Measurements from ENCODE around the gene ZFP90. TPM values are rescaled to one million over a fixed set of nuclear protein-coding genes. Genes with fewer than 3 reads are reported as not detected.

Gene ZFP90
- total RNA-seq, 1 experiment from 2014 or later: 12.8 TPM

DNA sequence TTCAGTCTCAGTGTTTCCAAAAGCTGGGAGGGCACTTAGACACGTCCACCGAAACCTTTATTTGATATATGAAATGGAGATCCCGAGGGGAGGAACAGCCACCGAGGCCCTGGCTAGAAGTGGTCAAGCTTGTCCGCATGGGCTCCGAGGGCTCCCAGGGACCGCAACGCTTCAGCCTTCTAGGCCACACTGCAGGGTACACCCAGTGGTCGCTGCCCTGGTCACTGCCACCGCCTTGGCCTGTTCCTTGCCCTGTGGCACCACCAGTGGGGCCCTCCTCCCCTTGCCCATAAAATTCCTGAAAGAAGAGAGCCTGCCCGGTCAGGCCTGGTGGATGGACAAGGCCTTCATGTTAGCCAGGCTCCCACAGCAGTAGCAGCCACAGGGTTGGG is 46.9 kb upstream of the ZFP90 start:
- no CpG with 5 or more reads among the region's 11 CpGs for WGBS (ENCODE audit: extremely low coverage, insufficient read length, low lambda C conversion rate)
- H3K36me3 Mint-ChIP-seq (ENCODE audit: insufficient read depth in 1 of 3, low read depth in 3 of 3): peaks cover 0 to 8% (median 3%) of the 10 kb centered on the region in 3 experiments; a peak in 5 of 7 replicates
- H4K5ac ChIP-seq (ENCODE audit: insufficient read length, low read depth, low read length): no peak overlapping the region
- H2BK120ac ChIP-seq (ENCODE audit: low read depth, low read length, poor library complexity, severe bottlenecking): no peak overlapping the region
- H3K4me3 Mint-ChIP-seq: no peak overlapping the region
- H3K27ac ChIP-seq (ENCODE audit: insufficient read length, low read depth, low read length): no peak overlapping the region
- no peak overlapping the region for H2BK12ac ChIP-seq (ENCODE audit: insufficient read length, low read depth, low read length)
- H3K9me3 ChIP-seq (ENCODE audit: control insufficient read depth, low read depth, low read length): no peaks in the 10 kb centered on the region
- H3K14ac ChIP-seq (ENCODE audit: insufficient read depth, low read length): no peak overlapping the region
- peaks cover 7 to 11% of the 10 kb centered on the region in 2 experiments; a peak in 4 of 5 replicates for H3K9me3 Mint-ChIP-seq
- no peak overlapping the region for H2BK15ac ChIP-seq (ENCODE audit: low read depth, low read length)
- DNase-seq: no peak
- no peaks in the 10 kb centered on the region; the same call in 1 of the 2 replicates for H3K27me3 Mint-ChIP-seq (ENCODE audit: low read depth)
- TF ChIP-seq, protein P1, sequence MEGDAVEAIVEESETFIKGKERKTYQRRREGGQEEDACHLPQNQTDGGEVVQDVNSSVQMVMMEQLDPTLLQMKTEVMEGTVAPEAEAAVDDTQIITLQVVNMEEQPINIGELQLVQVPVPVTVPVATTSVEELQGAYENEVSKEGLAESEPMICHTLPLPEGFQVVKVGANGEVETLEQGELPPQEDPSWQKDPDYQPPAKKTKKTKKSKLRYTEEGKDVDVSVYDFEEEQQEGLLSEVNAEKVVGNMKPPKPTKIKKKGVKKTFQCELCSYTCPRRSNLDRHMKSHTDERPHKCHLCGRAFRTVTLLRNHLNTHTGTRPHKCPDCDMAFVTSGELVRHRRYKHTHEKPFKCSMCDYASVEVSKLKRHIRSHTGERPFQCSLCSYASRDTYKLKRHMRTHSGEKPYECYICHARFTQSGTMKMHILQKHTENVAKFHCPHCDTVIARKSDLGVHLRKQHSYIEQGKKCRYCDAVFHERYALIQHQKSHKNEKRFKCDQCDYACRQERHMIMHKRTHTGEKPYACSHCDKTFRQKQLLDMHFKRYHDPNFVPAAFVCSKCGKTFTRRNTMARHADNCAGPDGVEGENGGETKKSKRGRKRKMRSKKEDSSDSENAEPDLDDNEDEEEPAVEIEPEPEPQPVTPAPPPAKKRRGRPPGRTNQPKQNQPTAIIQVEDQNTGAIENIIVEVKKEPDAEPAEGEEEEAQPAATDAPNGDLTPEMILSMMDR (conservative IDR thresholded peaks at IDR 0.05): no peak
- H3T11ph ChIP-seq (ENCODE audit: low read length): no peak overlapping the region
- H3K18ac ChIP-seq (ENCODE audit: insufficient read length, low read depth, low read length): no peak overlapping the region
- H4K8ac ChIP-seq (replicated peaks; ENCODE audit: insufficient read length, low read depth, low read length): no peak overlapping the region
- no peak overlapping the region for H3K4ac ChIP-seq (ENCODE audit: low read depth, low read length)
- H2BK20ac ChIP-seq (ENCODE audit: low read depth, low read length, poor library complexity, severe bottlenecking): no peak overlapping the region
- H3K79me2 ChIP-seq (ENCODE audit: insufficient read depth, low read length): no peaks in the 10 kb centered on the region
- no peak overlapping the region for H3K56ac ChIP-seq (ENCODE audit: insufficient read length, low read depth, low read length)
- H4K91ac ChIP-seq (ENCODE audit: insufficient read length, low read depth, low read length): no peak overlapping the region
- no peak overlapping the region; a peak in 1 of 7 replicates for H3K27ac Mint-ChIP-seq
- no peak overlapping the region for H3K9ac ChIP-seq (ENCODE audit: extremely low read depth, insufficient read length, low read length)
- H3K23me2 ChIP-seq (ENCODE audit: insufficient read length, low read depth, low read length, poor library complexity, severe bottlenecking): no peaks in the 10 kb centered on the region
- no peak overlapping the region for H2BK5ac ChIP-seq (ENCODE audit: insufficient read length, low read length)
- H4K20me1 ChIP-seq (ENCODE audit: control insufficient read depth, insufficient read depth, insufficient read length): no peaks in the 10 kb centered on the region
- no peaks in the 10 kb centered on the region; the same call in 1 of the 2 replicates for H3K4me1 ChIP-seq (ENCODE audit: insufficient read depth, low read length)
- H3K79me1 ChIP-seq (ENCODE audit: insufficient read depth, low read depth, low read length, poor library complexity, severe bottlenecking): no peaks in the 10 kb centered on the region
- H2AK5ac ChIP-seq (ENCODE audit: insufficient read length, low read length): no peak overlapping the region
- H3K4me2 ChIP-seq (ENCODE audit: insufficient read depth, insufficient read length, low read length): no peak overlapping the region
- no peak overlapping the region for H2AFZ ChIP-seq (ENCODE audit: low read length)
- H3K23ac ChIP-seq (ENCODE audit: insufficient read length, low read depth, low read length): no peak overlapping the region
- no peaks in the 10 kb centered on the region for H3K27me3 ChIP-seq (ENCODE audit: insufficient read depth, low read length)
- peaks cover 14 to 22% of the 10 kb centered on the region in 2 experiments for H3K4me1 Mint-ChIP-seq

Measured in H9 (cell line).